ENCODE results near the gene TNFSF9.

DNA sequence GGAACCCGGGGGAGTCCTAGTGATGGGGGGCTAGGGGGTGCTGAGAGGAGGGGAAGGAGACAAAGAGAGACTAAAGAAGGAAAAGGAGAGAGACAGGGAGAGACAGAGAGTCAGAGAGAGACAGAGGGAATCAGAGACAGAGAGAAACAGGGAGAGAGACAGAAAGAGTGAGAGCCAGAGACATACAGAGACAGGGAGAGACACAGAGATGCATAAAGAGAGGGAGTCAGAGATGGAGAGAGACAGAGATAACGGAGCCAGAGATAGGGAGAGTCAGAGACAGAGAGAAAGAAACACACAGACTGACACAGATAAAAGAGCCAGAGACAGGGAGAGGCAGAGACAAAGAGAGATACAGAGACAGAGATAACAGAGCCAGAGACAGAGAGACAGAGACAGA, 1.5 kb upstream of the TNFSF9 start:
- TF ChIP-seq POU2F2 (IDR thresholded peaks at IDR 0.05; ENCODE audit: low read depth, low read length) (no peak), TAF1 (IDR thresholded peaks at IDR 0.05; ENCODE audit: low read depth, low read length) (no peak), POLR2A (IDR thresholded peaks at IDR 0.05; ENCODE audit: low read depth, low read length) (no peak)
